Left ventricle myocardium superior (tissue), 1 donor: ENCODE measurements around the gene JAK3. TPM values are rescaled to one million over a fixed set of nuclear protein-coding genes. Genes with fewer than 3 reads are reported as not detected.

Experiments
- ATAC-seq: fragments of 200-7000 bp; cut with Tn5 transposase; one replicate; pipeline ENCODE4 v1.9.1; 2020; ENCODE audit warnings: mild to moderate bottlenecking, moderate library complexity
- DNase-seq: peaks from one replicate; pipeline ENCODE4 v3.0.0-alpha.2; 2020
- intact Hi-C: fragments of 100-400 bp; cut with micrococcal nuclease; formaldehyde crosslinking; loops from one replicate; pipeline ENCODE4 v1.11.0; 2022
- total RNA-seq: library from RNA; stranded (reverse); fragmentation: NEBNext Ultra II Directional; extraction: Animal tissue kit (Norgen Biotek cat#: 25700); gene quantifications from one replicate; pipeline ENCODE4 v1.2.1, GENCODE V29; 2021
- donor health status: DM: no; HTN: yes; CAD: no; lungs with severe emphysema.

JAK3 gene
- total RNA-seq, 1 donor from 2014 or later = 1.5 TPM

- no peak for ATAC-seq
- intact Hi-C loops = no loop called here
Measured at GRCh38 chr19:17866964-17867486, 19.2 kb upstream of the JAK3 start.

GRCh38 chr19:17866312-17866963, 18.7 kb upstream of the JAK3 start:
- no peak for DNase-seq
- intact Hi-C loops = no loop called here
- ATAC-seq = no peak

More at GRCh38 chr19:17866964-17867486, 19.2 kb upstream of the JAK3 start:
- DNase-seq = no peak

GRCh38 chr19:17865364-17866311, 17.9 kb upstream of the JAK3 start:
- ATAC-seq (no peak), DNase-seq (no peak)
- intact Hi-C loops = no loop called here

- DNase-seq = no peak
- intact Hi-C loops = no loop called here
- peak; percentile 4 for ATAC-seq
Measured at GRCh38 chr19:17863520-17864182, 15.9 kb upstream of the JAK3 start.

- DNase-seq (no peak), ATAC-seq (no peak)
- intact Hi-C loops = no loop called here
Measured at GRCh38 chr19:17862711-17863519, 15.1 kb upstream of the JAK3 start.

GRCh38 chr19:17861542-17862402, 14.0 kb upstream of the JAK3 start:
- DNase-seq (no peak), ATAC-seq (no peak)
- intact Hi-C loops = no loop called here

- intact Hi-C loops = no loop called here
- ATAC-seq (no peak), DNase-seq (no peak)
Measured at GRCh38 chr19:17860993-17861360, 13.2 kb upstream of the JAK3 start.

GRCh38 chr19:17860331-17860992, 12.7 kb upstream of the JAK3 start:
- intact Hi-C loops = no loop called here
- DNase-seq (no peak), ATAC-seq (no peak)

GRCh38 chr19:17859533-17860330, 11.9 kb upstream of the JAK3 start, which contains the start of gene RPL18A:
Gene RPL18A, plus strand, starts transcription at chr19:17859910. Its CDS starts 47 bp downstream, at chr19:17859957.
- peak; percentile 99 for DNase-seq
- intact Hi-C loops = no loop called here
- ATAC-seq = peak; percentile 97

GRCh38 chr19:17855280-17856152, 7.7 kb upstream of the JAK3 start:
- peak; percentile 40 for ATAC-seq
- intact Hi-C loops = no loop called here
- peak; percentile 90 for DNase-seq

- intact Hi-C loops = no loop called here
- no peak for ATAC-seq
- no peak for DNase-seq
Measured at GRCh38 chr19:17854061-17854460, 6.3 kb upstream of the JAK3 start.

GRCh38 chr19:17848595-17849292, 962 bp upstream of the JAK3 start:
- intact Hi-C loops = no loop called here
- DNase-seq = no peak
- ATAC-seq = no peak

GRCh38 chr19:17846146-17846545, 1.6 kb downstream of the JAK3 start:
- intact Hi-C loops = no loop called here
- ATAC-seq (no peak), DNase-seq (no peak)

- ATAC-seq (no peak), DNase-seq (no peak)
- intact Hi-C loops = no loop called here
Measured at GRCh38 chr19:17843908-17844490, 3.8 kb downstream of the JAK3 start.
